Peyer's patch (tissue), 4 donors: ENCODE measurements around the gene MYO1F.

ENCODE experiments used
- CTCF ChIP-seq, 6 experiments: fragments of 450-650 bp in 4 of 6; fragments of 200-600 bp in 2 of 6; sonication (generic) in 1 of 6; IDR thresholded peaks; one replicate each; pipeline ENCODE4 v1.5.1; 2017 to 2019; ENCODE audit warnings: antibody characterized with exemption in 6 of 6, mild to moderate bottlenecking in 3 of 6, moderate library complexity in 1 of 6
- POLR2A ChIP-seq, 2 donors: fragments of 450-650 bp; IDR thresholded peaks; one replicate each; pipeline ENCODE4 v1.5.1; 2017; ENCODE audit warnings: antibody characterized with exemption in 2 of 2, mild to moderate bottlenecking in 2 of 2, moderate library complexity in 2 of 2

- no peak for TF ChIP-seq POLR2A (IDR thresholded peaks at IDR 0.05)
- TF ChIP-seq CTCF (IDR thresholded peaks at IDR 0.05): no peak
These were observed 89.9 kb downstream of the MYO1F start for GRCh38 chr19:8487137-8487851.
